ENCODE data around the gene SARDH.

SARDH gene

DNA sequence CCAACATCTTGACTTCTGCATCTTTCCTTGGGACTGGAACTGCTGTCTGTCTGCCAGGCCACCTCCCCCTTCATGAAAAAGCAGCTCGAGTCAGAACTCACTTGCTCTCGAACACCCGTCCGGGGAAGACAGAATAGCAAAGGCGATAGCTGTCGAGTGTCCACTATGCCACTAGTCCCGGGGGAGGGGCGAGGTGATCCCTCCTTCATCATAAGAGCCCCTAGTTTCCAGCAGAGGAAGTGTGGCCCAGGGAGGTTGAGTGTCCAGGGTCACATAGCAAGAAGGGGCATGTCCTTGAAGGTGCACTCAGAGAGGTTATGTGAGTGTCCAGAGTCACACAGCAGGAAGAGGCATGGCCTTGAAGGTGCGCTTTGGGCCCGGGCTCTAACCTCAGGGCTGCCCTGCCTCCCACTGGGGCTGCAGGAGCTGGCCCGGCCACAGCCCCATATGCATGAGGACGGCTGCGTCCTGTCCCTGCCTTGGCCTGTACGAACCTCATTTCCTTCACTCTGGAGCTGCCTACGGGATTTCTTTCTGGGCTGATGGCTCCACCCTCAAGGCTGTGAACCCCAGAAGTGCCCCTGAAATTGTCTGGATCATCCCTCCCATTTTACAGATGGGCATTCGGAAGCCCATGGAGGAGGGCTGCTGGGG lies 95.3 kb downstream of the SARDH start:
- H3K36me3 ChIP-seq (ENCODE audit: insufficient read depth, low read length) = no peaks in the 10 kb centered on the region
- no peaks in the 10 kb centered on the region for H4K20me1 ChIP-seq (ENCODE audit: insufficient read depth, low read length)
- TF ChIP-seq CTCF (IDR thresholded peaks at IDR 0.05; ENCODE audit: borderline replicate concordance, extremely low read depth, low read length, poor library complexity, severe bottlenecking) (no peak), EZH2 (IDR thresholded peaks at IDR 0.05; ENCODE audit: borderline replicate concordance, low read depth, low read length, severe bottlenecking) (no peak)
- H3K9ac ChIP-seq (ENCODE audit: low read depth, low read length) = no peak overlapping the region
- H3K27ac ChIP-seq (ENCODE audit: low read length) = no peak overlapping the region
- no peaks in the 10 kb centered on the region for H3K9me3 ChIP-seq (ENCODE audit: insufficient read depth, low read length, severe bottlenecking)
- no peaks in the 10 kb centered on the region for H3K79me2 ChIP-seq (ENCODE audit: insufficient read depth, low read length)
- DNase-seq (no peak), ATAC-seq (ENCODE audit: insufficient read depth, low read depth) (no peak)
- no peaks in the 10 kb centered on the region for H3K4me1 ChIP-seq (ENCODE audit: insufficient read depth, low read length)
- no peak overlapping the region for H3K4me3 ChIP-seq (ENCODE audit: low read depth in 1 of 2, low read length in 2 of 2)
- H3K27me3 ChIP-seq (ENCODE audit: insufficient read depth, low read length, poor library complexity) = no peaks in the 10 kb centered on the region
- no peak overlapping the region for H2AFZ ChIP-seq (ENCODE audit: low read depth, low read length)
- no peak overlapping the region for H3K4me2 ChIP-seq (ENCODE audit: insufficient read depth, low read length)

DNA sequence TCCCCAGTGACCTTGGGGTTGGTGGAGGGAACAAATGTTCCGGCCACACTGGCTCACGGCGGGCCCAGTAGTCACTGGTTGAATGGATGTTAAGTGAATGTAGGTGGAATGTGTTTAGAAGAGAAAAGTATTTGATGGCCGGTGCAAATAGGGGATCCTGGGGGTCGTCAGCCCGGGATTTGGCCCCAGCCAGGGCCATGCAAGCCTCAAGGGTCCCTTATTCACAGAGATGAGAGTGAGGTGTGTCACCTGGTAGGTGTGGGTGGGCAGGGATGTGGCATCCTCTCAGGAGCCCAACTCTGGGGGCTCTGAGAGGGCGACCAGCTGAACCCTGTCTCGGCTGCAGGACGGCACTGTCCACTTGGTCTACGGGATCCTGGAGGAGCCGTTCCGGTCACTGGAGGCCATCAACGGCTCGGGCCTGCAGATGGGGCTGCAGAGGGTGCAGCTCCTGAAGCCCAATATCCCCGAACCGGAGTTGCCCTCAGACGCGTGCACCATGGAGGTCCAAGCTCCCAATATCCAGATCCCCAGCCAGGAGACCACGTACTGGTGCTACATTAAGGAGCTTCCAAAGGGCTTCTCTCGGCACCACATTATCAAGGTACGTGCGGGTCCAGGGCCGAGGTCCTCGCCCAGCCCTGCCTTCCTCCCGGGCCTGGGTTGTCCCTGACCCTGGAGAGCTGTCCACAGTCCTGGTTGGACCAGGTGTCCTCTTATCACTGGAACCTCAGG lies 96.1 kb downstream of the SARDH start:
- Histone ChIP-seq H3K4me2 (ENCODE audit: insufficient read depth, low read length) (no peak overlapping the region), H3K36me3 (ENCODE audit: insufficient read depth, low read length) (no peaks in the 10 kb centered on the region), H3K27me3 (ENCODE audit: insufficient read depth, low read length, poor library complexity) (no peaks in the 10 kb centered on the region), H2AFZ (ENCODE audit: low read depth, low read length) (no peak overlapping the region), H3K9ac (ENCODE audit: low read depth, low read length) (no peak overlapping the region), H3K4me3 (ENCODE audit: low read depth in 1 of 2, low read length in 2 of 2) (no peak overlapping the region), H3K27ac (ENCODE audit: low read length) (no peak overlapping the region), H3K4me1 (ENCODE audit: insufficient read depth, low read length) (no peaks in the 10 kb centered on the region), H3K79me2 (ENCODE audit: insufficient read depth, low read length) (no peaks in the 10 kb centered on the region), H3K9me3 (ENCODE audit: insufficient read depth, low read length, severe bottlenecking) (no peaks in the 10 kb centered on the region), H4K20me1 (ENCODE audit: insufficient read depth, low read length) (no peaks in the 10 kb centered on the region)
- no peak for DNase-seq
- TF ChIP-seq CTCF (IDR thresholded peaks at IDR 0.05; ENCODE audit: borderline replicate concordance, extremely low read depth, low read length, poor library complexity, severe bottlenecking) (no peak), EZH2 (IDR thresholded peaks at IDR 0.05; ENCODE audit: borderline replicate concordance, low read depth, low read length, severe bottlenecking) (no peak)
- no peak for ATAC-seq (ENCODE audit: insufficient read depth, low read depth)

DNA sequence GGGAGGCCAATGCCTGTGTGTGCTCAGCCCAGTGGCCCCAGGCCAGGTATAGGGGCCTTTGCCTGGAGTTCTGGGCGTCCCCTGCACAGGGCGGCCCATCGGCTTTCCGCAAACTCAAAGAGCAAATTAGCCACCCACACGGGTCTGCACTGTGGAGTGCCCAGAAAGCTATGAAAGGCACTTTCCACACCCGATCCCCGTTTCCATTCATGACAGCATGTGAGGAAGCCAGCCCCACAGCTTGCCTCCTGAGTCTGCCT lies 96.8 kb downstream of the SARDH start:
- ATAC-seq (ENCODE audit: insufficient read depth, low read depth) (no peak), DNase-seq (no peak)
- no peak overlapping the region for H2AFZ ChIP-seq (ENCODE audit: low read depth, low read length)
- no peak for TF ChIP-seq EZH2 (IDR thresholded peaks at IDR 0.05; ENCODE audit: borderline replicate concordance, low read depth, low read length, severe bottlenecking)
- TF ChIP-seq CTCF (IDR thresholded peaks at IDR 0.05; ENCODE audit: borderline replicate concordance, extremely low read depth, low read length, poor library complexity, severe bottlenecking) = no peak
- no peaks in the 10 kb centered on the region for H3K79me2 ChIP-seq (ENCODE audit: insufficient read depth, low read length)
- no peaks in the 10 kb centered on the region for H3K36me3 ChIP-seq (ENCODE audit: insufficient read depth, low read length)
- H3K27ac ChIP-seq (ENCODE audit: low read length) = no peak overlapping the region
- H3K9ac ChIP-seq (ENCODE audit: low read depth, low read length) = no peak overlapping the region
- H3K9me3 ChIP-seq (ENCODE audit: insufficient read depth, low read length, severe bottlenecking) = no peaks in the 10 kb centered on the region
- no peaks in the 10 kb centered on the region for H4K20me1 ChIP-seq (ENCODE audit: insufficient read depth, low read length)
- no peaks in the 10 kb centered on the region for H3K27me3 ChIP-seq (ENCODE audit: insufficient read depth, low read length, poor library complexity)
- no peak overlapping the region for H3K4me2 ChIP-seq (ENCODE audit: insufficient read depth, low read length)
- H3K4me3 ChIP-seq (ENCODE audit: low read depth in 1 of 2, low read length in 2 of 2) = no peak overlapping the region
- no peaks in the 10 kb centered on the region for H3K4me1 ChIP-seq (ENCODE audit: insufficient read depth, low read length)
